ENCODE measurements around the gene TOB1. TPM values are rescaled to one million over a fixed set of nuclear protein-coding genes. Genes with fewer than 3 reads are reported as not detected.

The TOB1 gene
- total RNA-seq, 2 donors from 2014 or later = 19.8 to 24.3 TPM

DNA sequence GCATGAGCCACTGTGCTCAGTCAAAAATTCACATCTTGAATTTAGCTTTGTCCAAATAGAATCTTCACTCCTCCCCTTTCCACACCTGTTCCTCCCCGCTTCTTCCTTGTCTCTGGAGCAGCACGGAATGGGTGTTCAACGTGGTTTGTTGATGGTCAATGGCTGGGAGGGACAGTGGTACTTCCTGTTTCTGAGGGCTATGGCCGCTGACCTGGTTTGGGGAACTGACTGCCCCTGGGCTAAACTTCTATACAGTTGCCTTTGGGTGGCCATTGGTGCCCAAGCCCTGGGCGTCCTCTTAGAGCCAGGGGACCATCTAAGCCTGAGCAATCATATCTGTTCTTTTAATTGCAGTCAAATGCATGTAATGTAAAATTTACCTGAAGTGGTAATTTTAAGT is 49.9 kb downstream of the TOB1 start:
- ATAC-seq (ENCODE audit: insufficient number of reproducible peaks, low FRiP score, low read depth) = no peak
- Histone ChIP-seq H3K36me3 (no peaks in the 10 kb centered on the region), H3K4me1 (ENCODE audit: control insufficient read depth in 1 of 2, low read depth in 2 of 2) (no peaks in the 10 kb centered on the region), H3K27me3 (replicated peaks; ENCODE audit: insufficient read depth) (no peaks in the 10 kb centered on the region), H3K9me3 (no peaks in the 10 kb centered on the region), H3K4me3 (no peak overlapping the region), H3K27ac (no peak overlapping the region)
- TF ChIP-seq, protein P1, sequence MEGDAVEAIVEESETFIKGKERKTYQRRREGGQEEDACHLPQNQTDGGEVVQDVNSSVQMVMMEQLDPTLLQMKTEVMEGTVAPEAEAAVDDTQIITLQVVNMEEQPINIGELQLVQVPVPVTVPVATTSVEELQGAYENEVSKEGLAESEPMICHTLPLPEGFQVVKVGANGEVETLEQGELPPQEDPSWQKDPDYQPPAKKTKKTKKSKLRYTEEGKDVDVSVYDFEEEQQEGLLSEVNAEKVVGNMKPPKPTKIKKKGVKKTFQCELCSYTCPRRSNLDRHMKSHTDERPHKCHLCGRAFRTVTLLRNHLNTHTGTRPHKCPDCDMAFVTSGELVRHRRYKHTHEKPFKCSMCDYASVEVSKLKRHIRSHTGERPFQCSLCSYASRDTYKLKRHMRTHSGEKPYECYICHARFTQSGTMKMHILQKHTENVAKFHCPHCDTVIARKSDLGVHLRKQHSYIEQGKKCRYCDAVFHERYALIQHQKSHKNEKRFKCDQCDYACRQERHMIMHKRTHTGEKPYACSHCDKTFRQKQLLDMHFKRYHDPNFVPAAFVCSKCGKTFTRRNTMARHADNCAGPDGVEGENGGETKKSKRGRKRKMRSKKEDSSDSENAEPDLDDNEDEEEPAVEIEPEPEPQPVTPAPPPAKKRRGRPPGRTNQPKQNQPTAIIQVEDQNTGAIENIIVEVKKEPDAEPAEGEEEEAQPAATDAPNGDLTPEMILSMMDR (IDR thresholded peaks at IDR 0.05) = no peak
- no peak for DNase-seq (ENCODE audit: low spot score)

DNA sequence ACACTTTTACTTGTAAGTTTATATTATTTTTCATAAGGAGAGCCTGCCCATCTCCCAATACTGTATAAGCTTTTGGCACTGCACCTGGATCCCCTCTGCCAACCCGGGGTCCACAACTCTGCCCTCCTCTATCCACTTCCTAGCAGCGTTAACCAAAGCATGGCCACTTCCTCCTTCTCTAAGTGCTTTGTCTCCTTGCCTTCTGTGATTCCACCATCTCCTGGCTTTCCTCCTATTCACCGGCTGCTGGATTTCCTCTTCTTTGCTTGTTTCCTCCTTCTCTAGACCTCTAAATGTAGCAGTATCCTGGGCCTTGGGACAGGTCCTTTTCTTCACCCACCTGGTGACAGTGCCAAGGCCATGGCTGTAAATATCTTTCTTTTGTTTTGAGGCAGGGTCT is 50.8 kb downstream of the TOB1 start:
- Histone ChIP-seq H3K9me3 (no peaks in the 10 kb centered on the region), H3K27me3 (replicated peaks; ENCODE audit: insufficient read depth) (no peaks in the 10 kb centered on the region), H3K27ac (no peak overlapping the region), H3K4me3 (no peak overlapping the region), H3K4me1 (ENCODE audit: control insufficient read depth in 1 of 2, low read depth in 2 of 2) (no peaks in the 10 kb centered on the region), H3K36me3 (no peaks in the 10 kb centered on the region)
- ATAC-seq (ENCODE audit: insufficient number of reproducible peaks, low FRiP score, low read depth) (no peak), DNase-seq (ENCODE audit: low spot score) (no peak)
- TF ChIP-seq, protein P1 (IDR thresholded peaks at IDR 0.05) = no peak

DNA sequence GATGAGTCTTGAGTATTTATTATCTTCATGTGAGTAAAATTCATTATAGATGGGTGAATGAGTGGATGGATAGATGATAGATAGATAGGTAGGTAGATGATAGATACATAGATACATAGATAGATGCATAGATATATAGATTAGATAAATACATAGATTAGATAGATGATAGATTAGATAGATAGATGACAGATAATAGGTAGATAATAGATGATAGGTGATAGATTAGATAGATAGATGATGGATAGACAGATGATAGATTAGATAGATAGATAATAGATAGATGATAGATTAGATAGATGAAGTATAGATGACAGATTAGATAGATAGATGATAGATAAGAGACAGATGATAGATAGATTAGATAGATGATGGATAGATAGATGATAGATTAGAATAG is 52.6 kb downstream of the TOB1 start:
- no peaks in the 10 kb centered on the region for H3K36me3 ChIP-seq
- H3K27me3 ChIP-seq (replicated peaks; ENCODE audit: insufficient read depth) = no peaks in the 10 kb centered on the region
- no peaks in the 10 kb centered on the region for H3K9me3 ChIP-seq
- no peak for DNase-seq (ENCODE audit: low spot score)
- ATAC-seq (ENCODE audit: insufficient number of reproducible peaks, low FRiP score, low read depth) = no peak
- no peak overlapping the region for H3K27ac ChIP-seq
- TF ChIP-seq, protein P1 (IDR thresholded peaks at IDR 0.05) = no peak
- no peaks in the 10 kb centered on the region for H3K4me1 ChIP-seq (ENCODE audit: control insufficient read depth in 1 of 2, low read depth in 2 of 2)
- H3K4me3 ChIP-seq = no peak overlapping the region

Other genes with a start within 250 kb of the TOB1 start
- gene ABCC3, start 231.5 kb downstream of the TOB1 start, total RNA-seq = 100 to 1,000 TPM in 1 of 2 donors, 10 to 100 TPM in 1; 72.7 to 143 TPM
- 10 to 100 TPM; 38.6 to 61.9 TPM for gene ANKRD40, start 158.4 kb downstream of the TOB1 start, total RNA-seq
- 100 to 1,000 TPM in 1 of 2 donors, 10 to 100 TPM in 1; 60.8 to 136 TPM for gene LUC7L3, start 146.8 kb downstream of the TOB1 start, total RNA-seq
- not detected for gene ANKRD40CL, start 98.8 kb downstream of the TOB1 start, total RNA-seq
- gene WFIKKN2, start 30.8 kb downstream of the TOB1 start, total RNA-seq = under 1 TPM in 1 of 2 donors, not detected in 1; 0.14 TPM